Cardiac muscle cell (in vitro differentiated cells and primary cell): ENCODE results near the gene CARHSP1. TPM values are rescaled to one million over a fixed set of nuclear protein-coding genes. Genes with fewer than 3 reads are reported as not detected.
A peak's percentile ranks its signal among the peaks of the same experiment; 100 is the strongest.

ENCODE experiments used
- DNase-seq, 2 donors: peaks; one replicate each; pipeline versions ENCODE4 v3.0.0 to v3.0.0-alpha.2; 2010 to 2017; ENCODE audit warnings: low read depth in 1 of 2, low spot score in 1 of 2
- H3K27ac ChIP-seq: fragments of 200-600 bp; sonication (generic); 2 replicates; pipeline ENCODE4 v1.5.1; 2016
- H3K27me3 ChIP-seq: fragments of 200-600 bp; sonication (generic); 2 replicates; pipeline ENCODE4 v1.6.0; 2016; ENCODE audit warnings: control low read depth
- H3K36me3 ChIP-seq: fragments of 200-600 bp; sonication (generic); 2 replicates; pipeline ENCODE4 v1.5.1; 2016; ENCODE audit warnings: control low read depth
- H3K4me1 ChIP-seq: fragments of 200-600 bp; sonication (generic); 2 replicates; pipeline ENCODE4 v1.8.1; 2017; ENCODE audit warnings: low read depth, mild to moderate bottlenecking, mixed run types
- H3K4me3 ChIP-seq: fragments of 200-600 bp; sonication (generic); 2 replicates; pipeline ENCODE4 v1.5.1; 2016; ENCODE audit warnings: mild to moderate bottlenecking
- H3K9me3 ChIP-seq: fragments of 200-600 bp; sonication (generic); 2 replicates; pipeline ENCODE4 v1.5.1; 2017; ENCODE audit warnings: low read depth, mild to moderate bottlenecking, control low read depth
- CTCF ChIP-seq: IDR thresholded peaks from 2 replicates; pipeline ENCODE4 v1.5.1; 2012; ENCODE audit warnings: low read depth, mild to moderate bottlenecking, low read length
- polyA plus RNA-seq: library from polyadenylated mRNA; unstranded; fragments of >200 nt; fragmentation: Nextera tagmentation; extraction: Ambion mirVana; gene quantifications from 2 replicates; pipeline ENCODE4 v1.2.1, GENCODE V29; 2016
- total RNA-seq: library from RNA; depleted of rRNA; stranded (reverse); fragments of >200 nt; gene quantifications from 2 replicates; pipeline ENCODE4 v1.2.3, GENCODE V29; 2016

CARHSP1 gene
- total and polyA plus RNA-seq, 2 experiments from 2014 or later, result 125 to 165 TPM

- no peak for TF ChIP-seq CTCF
- Histone ChIP-seq H3K27ac (peak overlapping the region; percentile 48), H3K4me3 (no peak overlapping the region), H3K27me3 (no peaks in the 10 kb centered on the region), H3K9me3 (no peaks in the 10 kb centered on the region), H3K36me3 (peaks cover 11% of the 10 kb centered on the region), H3K4me1 (no peaks in the 10 kb centered on the region)
- no peak for DNase-seq
Observed at GRCh38 chr16:8853150-8853549, 15.7 kb downstream of the CARHSP1 start.

GRCh38 chr16:8852534-8852933, 16.3 kb downstream of the CARHSP1 start:
- no peaks in the 10 kb centered on the region for H3K4me1 ChIP-seq
- H3K27me3 ChIP-seq, result no peaks in the 10 kb centered on the region
- DNase-seq, result no peak
- H3K4me3 ChIP-seq, result no peak overlapping the region
- no peak for TF ChIP-seq CTCF
- H3K9me3 ChIP-seq, result no peaks in the 10 kb centered on the region
- H3K27ac ChIP-seq, result peak overlapping the region; percentile 48
- peaks cover 11% of the 10 kb centered on the region for H3K36me3 ChIP-seq

- Histone ChIP-seq H3K27me3 (no peaks in the 10 kb centered on the region), H3K9me3 (no peaks in the 10 kb centered on the region), H3K27ac (no peak overlapping the region), H3K36me3 (peaks cover 11% of the 10 kb centered on the region), H3K4me3 (no peak overlapping the region), H3K4me1 (no peaks in the 10 kb centered on the region)
- no peak for DNase-seq
- TF ChIP-seq CTCF, result no peak
Observed at GRCh38 chr16:8851761-8852403, 16.9 kb downstream of the CARHSP1 start.

- DNase-seq, result peak in 1 of 2 donors; percentile 90
- Histone ChIP-seq H3K27ac (no peak overlapping the region), H3K4me1 (no peaks in the 10 kb centered on the region), H3K9me3 (no peaks in the 10 kb centered on the region), H3K36me3 (peaks cover 11% of the 10 kb centered on the region), H3K27me3 (no peaks in the 10 kb centered on the region), H3K4me3 (no peak overlapping the region)
- no peak for TF ChIP-seq CTCF
Observed at GRCh38 chr16:8850279-8850885, 18.4 kb downstream of the CARHSP1 start.

GRCh38 chr16:8849411-8850011, 19.3 kb downstream of the CARHSP1 start:
- H3K27me3 ChIP-seq, result no peaks in the 10 kb centered on the region
- H3K27ac ChIP-seq, result peak overlapping the region; percentile 23
- peaks cover 11% of the 10 kb centered on the region for H3K36me3 ChIP-seq
- H3K4me1 ChIP-seq, result no peaks in the 10 kb centered on the region
- H3K4me3 ChIP-seq, result no peak overlapping the region
- no peaks in the 10 kb centered on the region for H3K9me3 ChIP-seq
- TF ChIP-seq CTCF, result no peak
- peak in 1 of 2 donors; percentile 84 for DNase-seq
